IMR-90 (cell line): ENCODE data around the gene SYTL2. TPM values are rescaled to one million over a fixed set of nuclear protein-coding genes. Genes with fewer than 3 reads are reported as not detected.
A peak's percentile ranks its signal among the peaks of the same experiment; 100 is the strongest.

Experiments
- ATAC-seq: fragments of 200-7000 bp; cut with Tn5 transposase; 2 replicates; pipeline ENCODE4 v1.9.1; 2020; ENCODE audit warnings: low read depth, mild to moderate bottlenecking, moderate library complexity
- BruUV-seq: library from RNA; stranded (reverse); fragments of 400-500 nt; replicated peaks from 2 replicates; lab custom pipeline; 2021; lab: Mats Ljungman, UMichigan
- CTCF ChIA-PET: fragments of 300-600 bp; formaldehyde crosslinking; extraction: SDS; loops from one replicate; lab custom pipeline; 2021; ENCODE audit warnings: antibody characterized with exemption; lab: Yijun Ruan, JAX
- POLR2A ChIA-PET: fragments of 300-600 bp; sonication (Branson Sonifier 250); formaldehyde crosslinking; loops from one replicate; lab custom pipeline; 2022; ENCODE audit warnings: antibody characterized with exemption; ENCODE audit not compliant: unreplicated experiment; lab: Charles Lee
- DNase-seq: peaks from one replicate; pipeline ENCODE4 v3.0.0; 2013
- H2AFZ ChIP-seq: replicated peaks from 2 replicates; pipeline ENCODE3; 2013; ENCODE audit warnings: low read length, mild to moderate bottlenecking; ENCODE audit not compliant: poor library complexity
- H2AK5ac ChIP-seq: 2 replicates; pipeline ENCODE4 v1.6.1; 2013; ENCODE audit warnings: low read depth, low read length, inconsistent platforms
- H2AK9ac ChIP-seq: replicated peaks from 2 replicates; pipeline ENCODE3; 2013; ENCODE audit warnings: mild to moderate bottlenecking, low read depth, low read length, moderate library complexity; ENCODE audit not compliant: poor library complexity
- H2BK120ac ChIP-seq: 2 replicates; pipeline ENCODE4 v1.6.1; 2013; ENCODE audit warnings: low read depth, low read length, inconsistent platforms
- H2BK15ac ChIP-seq: 3 replicates; pipeline ENCODE4 v1.6.1; 2013; ENCODE audit warnings: low read depth, low read length, inconsistent platforms
- H2BK20ac ChIP-seq: 2 replicates; pipeline ENCODE4 v1.6.1; 2013; ENCODE audit warnings: low read depth, mild to moderate bottlenecking, inconsistent platforms, low read length, moderate library complexity
- H2BK5ac ChIP-seq: 2 replicates; pipeline ENCODE4 v1.6.1; 2013; ENCODE audit warnings: mild to moderate bottlenecking, low read depth, low read length, inconsistent platforms; ENCODE audit not compliant: poor library complexity, severe bottlenecking
- H3K14ac ChIP-seq: replicated peaks from 2 replicates; pipeline ENCODE4 v1.6.1; 2013; ENCODE audit warnings: low read depth, low read length, inconsistent platforms
- H3K18ac ChIP-seq: 2 replicates; pipeline ENCODE4 v1.6.1; 2013; ENCODE audit warnings: low read depth, low read length, control low read depth
- H3K23ac ChIP-seq: 2 replicates; pipeline ENCODE4 v1.6.1; 2013; ENCODE audit warnings: low read depth, low read length, inconsistent platforms
- H3K27ac ChIP-seq: 2 replicates; pipeline ENCODE4 v1.5.1; 2013; ENCODE audit warnings: mild to moderate bottlenecking, control low read depth, low read length; ENCODE audit not compliant: insufficient read depth
- H3K27me3 ChIP-seq: 2 replicates; pipeline ENCODE4 v1.6.1; 2013; ENCODE audit warnings: low read length; ENCODE audit not compliant: control insufficient read depth, insufficient read depth
- H3K36me3 ChIP-seq: 2 replicates; pipeline ENCODE4 v1.6.1; 2013; ENCODE audit warnings: low read length, mixed read lengths; ENCODE audit not compliant: control insufficient read depth, insufficient read depth
- H3K4ac ChIP-seq: 2 replicates; pipeline ENCODE4 v1.6.1; 2013; ENCODE audit warnings: low read depth, low read length, inconsistent platforms
- H3K4me1 ChIP-seq: 2 replicates; pipeline ENCODE4 v1.6.1; 2013; ENCODE audit warnings: low read length, mixed read lengths; ENCODE audit not compliant: control insufficient read depth, insufficient read depth
- H3K4me2 ChIP-seq: 2 replicates; pipeline ENCODE4 v1.6.1; 2013; ENCODE audit warnings: low read depth, mild to moderate bottlenecking, control low read depth, low read length, moderate library complexity
- H3K4me3 ChIP-seq: 2 replicates; pipeline ENCODE4 v1.5.1; 2013; ENCODE audit warnings: low read depth, mild to moderate bottlenecking, control low read depth, low read length, moderate library complexity; ENCODE audit not compliant: insufficient read depth
- H3K56ac ChIP-seq: 2 replicates; pipeline ENCODE4 v1.6.1; 2013; ENCODE audit warnings: low read length, inconsistent platforms; ENCODE audit not compliant: insufficient read depth; ENCODE audit errors: extremely low read depth
- H3K79me1 ChIP-seq, 2 experiments: 2 replicates each; pipeline ENCODE4 v1.6.1; 2013; ENCODE audit warnings: low read length in 2 of 2, inconsistent platforms in 1 of 2, low read depth in 1 of 2
- H3K9ac ChIP-seq: 2 replicates; pipeline ENCODE4 v1.6.1; 2013; ENCODE audit warnings: low read depth, low read length, control low read depth
- H3K9me1 ChIP-seq: 2 replicates; pipeline ENCODE4 v1.6.1; 2013; ENCODE audit warnings: low read length, inconsistent platforms; ENCODE audit not compliant: insufficient read depth
- H3K9me3 ChIP-seq: 2 replicates; pipeline ENCODE4 v1.6.1; 2013; ENCODE audit warnings: low read length; ENCODE audit not compliant: control insufficient read depth, insufficient read depth
- H4K20me1 ChIP-seq: 2 replicates; pipeline ENCODE4 v1.6.1; 2013; ENCODE audit warnings: low read length, inconsistent platforms; ENCODE audit not compliant: insufficient read depth
- H4K5ac ChIP-seq: 2 replicates; pipeline ENCODE4 v1.6.1; 2013; ENCODE audit warnings: mild to moderate bottlenecking, low read depth, low read length, control low read depth
- H4K8ac ChIP-seq, 2 experiments: 2 replicates each; pipeline ENCODE4 v1.6.1; 2013; ENCODE audit warnings: low read depth in 2 of 2, low read length in 2 of 2, control low read depth in 1 of 2, inconsistent platforms in 1 of 2
- H4K91ac ChIP-seq: 2 replicates; pipeline ENCODE4 v1.6.1; 2013; ENCODE audit warnings: low read depth, low read length, inconsistent platforms; ENCODE audit not compliant: insufficient read depth
- CEBPB ChIP-seq: IDR thresholded peaks from 2 replicates; pipeline ENCODE4 v1.6.1; 2012; ENCODE audit warnings: low read depth, low read length, improper control_type of control experiment
- NFE2L2 ChIP-seq: fragments of 150-350 bp; IDR thresholded peaks from 2 replicates; pipeline ENCODE4 v1.6.1; 2016; ENCODE audit warnings: low read depth, mild to moderate bottlenecking, low read length
- RFX5 ChIP-seq: IDR thresholded peaks from 2 replicates; pipeline ENCODE4 v1.8.0; 2012; ENCODE audit warnings: low read depth, mild to moderate bottlenecking, low read length, moderate library complexity
- WGBS, 2 experiments: methylation state at CpG; one replicate each; pipeline versions ENCODE4 v1.1.5 to v1.1.7; 2013; ENCODE audit warnings: missing lambda C conversion rate in 2 of 2; ENCODE audit not compliant: insufficient read length in 1 of 2; ENCODE audit errors: extremely low coverage in 2 of 2; 5-methylcytosine and 5-hydroxymethylcytosine counted together
- dilution Hi-C: fragments of 300-500 bp; cut with HindIII; formaldehyde crosslinking; loops from one replicate; pipeline ENCODE4 v1.14.3; 2018; ENCODE audit warnings: low sequenced_read_pairs; ENCODE audit not compliant: unreplicated experiment
- in situ Hi-C: fragments of 300-500 bp; cut with MboI; formaldehyde crosslinking; loops from 3 replicates; pipeline ENCODE4 v1.14.3; 2019; ENCODE audit warnings: low sequenced_read_pairs, inconsistent platforms, mixed read lengths
- intact Hi-C: fragments of 100-400 bp; cut with micrococcal nuclease; formaldehyde crosslinking; loops from 2 replicates; pipeline ENCODE4 v1.10.0; 2022
- polyA plus RNA-seq, 3 experiments: library from polyadenylated mRNA; depleted of rRNA; stranded (reverse); fragments of >200 nt; gene quantifications; 2 replicates each; pipeline ENCODE4 v1.2.3, GENCODE V29; 2012; ENCODE audit warnings: low replicate concordance in 1 of 3
- total RNA-seq: library from RNA; depleted of rRNA; stranded (reverse); fragments of >200 nt; gene quantifications from 2 replicates; pipeline ENCODE4 v1.2.3, GENCODE V29; 2012

SYTL2 gene
- total and polyA plus RNA-seq, 2 of the 4 experiments (the other 2 are of a cell fraction): 45.2 to 70.0 TPM

DNA sequence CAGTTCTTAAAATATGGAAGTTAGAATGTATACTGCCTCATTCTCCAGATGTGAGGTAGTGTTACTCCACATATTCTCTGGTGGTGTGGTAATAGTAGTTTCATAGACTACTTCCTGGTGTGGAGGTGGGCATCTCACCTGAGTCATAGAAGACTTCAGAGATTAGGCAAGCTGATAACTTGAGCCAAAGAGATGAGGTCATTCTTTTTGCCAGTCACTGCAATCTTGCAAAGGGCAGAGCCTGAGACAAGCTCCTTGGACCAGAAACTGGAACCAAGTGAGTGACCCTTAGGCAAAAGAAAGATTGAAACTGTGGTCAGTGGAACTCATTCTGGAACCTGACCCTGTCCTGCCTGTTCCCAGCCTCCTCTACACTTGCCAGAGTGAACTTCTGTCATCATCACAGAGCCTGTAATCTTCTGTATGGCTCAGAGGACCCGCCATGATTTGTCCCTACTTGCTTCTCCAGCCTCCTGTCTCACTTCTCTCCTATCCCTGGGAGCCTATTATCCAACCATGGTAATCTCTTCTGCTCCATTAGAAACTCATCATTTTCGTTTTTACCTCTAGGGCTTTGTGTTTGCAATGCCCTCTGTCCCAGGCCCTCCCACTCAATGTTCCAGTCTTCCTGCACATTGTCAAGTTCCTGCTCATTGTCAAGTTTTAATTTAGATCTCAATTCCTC, 33.6 kb upstream of the SYTL2 start:
- Histone ChIP-seq H3K56ac (no peak overlapping the region), H4K20me1 (no peaks in the 10 kb centered on the region), H3K18ac (no peak overlapping the region), H2BK120ac (no peak overlapping the region), H2AFZ (peak overlapping the region; percentile 63), H4K5ac (no peak overlapping the region), H3K27ac (no peak overlapping the region), H3K79me1 (no peaks in the 10 kb centered on the region), H3K4me3 (no peak overlapping the region), H4K91ac (no peak overlapping the region), H2BK5ac (peak overlapping the region; percentile 20), H3K4me1 (peaks cover 2% of the 10 kb centered on the region; the same call in 1 of the 2 replicates), H4K8ac (no peak overlapping the region), H3K14ac (0 out of 2 replicates have a peak overlapping the region, but pooled peaks have one; percentile 12), H3K27me3 (no peaks in the 10 kb centered on the region), H3K4me2 (no peak overlapping the region), H3K23ac (peak overlapping the region; percentile 29; the same call in 1 of the 2 replicates), H2AK5ac (peak overlapping the region; percentile 43; the same call in 1 of the 2 replicates), H3K9ac (no peak overlapping the region), H2AK9ac (no peak overlapping the region), H3K9me3 (no peaks in the 10 kb centered on the region; the same call in 1 of the 2 replicates), H3K4ac (no peak overlapping the region), H3K36me3 (no peaks in the 10 kb centered on the region), H2BK15ac (no peak overlapping the region), H3K9me1 (peaks cover 7% of the 10 kb centered on the region; the same call in 1 of the 2 replicates), H2BK20ac (no peak overlapping the region; the same call in 1 of the 2 replicates)
- 75% methylated on average over 2 of the region's 2 CpGs; no CpG with 5 or more reads in 1 of the 2 experiments for WGBS, 2 experiments
- CTCF ChIA-PET: no interaction called here
- peak; percentile 54 for ATAC-seq
- intact Hi-C loops: no loop called here
- dilution Hi-C loops: no loop called here
- peak; percentile 80 for DNase-seq
- POLR2A ChIA-PET: no interaction called here
- BruUV-seq: no TSS peak
- in situ Hi-C loops: no loop called here
- no peak for TF ChIP-seq RFX5
- TF ChIP-seq NFE2L2: peak; percentile 42; the same call in 1 of the 2 replicates
- peak; percentile 92 for TF ChIP-seq CEBPB
